Activated CD4-positive, alpha-beta T cell treated with anti-CD3 and anti-CD28 coated beads, Interleukin-2, amount 50 U/mL, for 24 hours (primary cell): ENCODE measurements around the gene GABARAPL1.

Experiments used
- DNase-seq, 2 donors: peaks; one replicate each; pipeline ENCODE4 v3.0.0-alpha.2; 2020; ENCODE audit warnings: low read depth in 1 of 2, low spot score in 1 of 2

Gene GABARAPL1

DNA sequence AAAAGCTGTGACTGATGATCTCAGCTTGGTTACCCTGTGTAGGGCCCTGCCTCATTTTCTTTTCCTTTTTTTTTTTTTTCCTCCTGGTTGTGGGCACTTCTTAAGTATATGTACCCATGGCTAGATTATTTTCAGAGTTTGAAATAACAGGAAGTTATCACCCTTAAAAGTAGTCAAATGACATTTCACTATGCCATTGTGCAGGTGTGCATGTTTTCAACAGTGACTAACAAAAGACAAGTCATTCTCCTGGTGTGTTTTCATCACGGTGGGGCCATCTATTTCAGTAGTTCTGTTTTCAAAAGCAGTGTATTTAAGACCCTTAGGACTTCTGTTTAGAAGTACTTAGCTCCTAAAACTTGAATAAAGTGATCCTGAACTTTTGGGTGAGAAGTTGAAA lies 15.0 kb downstream of the GABARAPL1 start:
- no peak for DNase-seq

DNA sequence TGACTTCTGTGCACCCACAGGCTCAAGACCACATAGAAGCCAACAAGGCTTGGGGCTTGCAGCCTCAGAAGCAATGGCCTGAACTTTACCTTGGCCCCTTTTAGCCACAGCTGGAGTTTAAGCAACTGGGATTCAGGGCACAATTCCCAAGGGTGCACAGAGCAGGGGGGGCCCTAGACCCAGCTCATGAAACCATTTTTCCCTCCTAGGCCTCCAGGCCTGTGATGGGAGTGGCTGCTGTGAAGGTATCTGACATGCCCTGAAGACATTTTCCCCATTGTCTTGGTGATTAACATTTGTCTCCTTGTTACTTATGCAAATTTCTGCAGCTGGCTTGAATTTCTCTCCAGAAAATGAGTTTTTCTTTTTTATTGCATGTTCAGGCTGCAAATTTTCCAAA lies 21.9 kb downstream of the GABARAPL1 start:
- DNase-seq: no peak

DNA sequence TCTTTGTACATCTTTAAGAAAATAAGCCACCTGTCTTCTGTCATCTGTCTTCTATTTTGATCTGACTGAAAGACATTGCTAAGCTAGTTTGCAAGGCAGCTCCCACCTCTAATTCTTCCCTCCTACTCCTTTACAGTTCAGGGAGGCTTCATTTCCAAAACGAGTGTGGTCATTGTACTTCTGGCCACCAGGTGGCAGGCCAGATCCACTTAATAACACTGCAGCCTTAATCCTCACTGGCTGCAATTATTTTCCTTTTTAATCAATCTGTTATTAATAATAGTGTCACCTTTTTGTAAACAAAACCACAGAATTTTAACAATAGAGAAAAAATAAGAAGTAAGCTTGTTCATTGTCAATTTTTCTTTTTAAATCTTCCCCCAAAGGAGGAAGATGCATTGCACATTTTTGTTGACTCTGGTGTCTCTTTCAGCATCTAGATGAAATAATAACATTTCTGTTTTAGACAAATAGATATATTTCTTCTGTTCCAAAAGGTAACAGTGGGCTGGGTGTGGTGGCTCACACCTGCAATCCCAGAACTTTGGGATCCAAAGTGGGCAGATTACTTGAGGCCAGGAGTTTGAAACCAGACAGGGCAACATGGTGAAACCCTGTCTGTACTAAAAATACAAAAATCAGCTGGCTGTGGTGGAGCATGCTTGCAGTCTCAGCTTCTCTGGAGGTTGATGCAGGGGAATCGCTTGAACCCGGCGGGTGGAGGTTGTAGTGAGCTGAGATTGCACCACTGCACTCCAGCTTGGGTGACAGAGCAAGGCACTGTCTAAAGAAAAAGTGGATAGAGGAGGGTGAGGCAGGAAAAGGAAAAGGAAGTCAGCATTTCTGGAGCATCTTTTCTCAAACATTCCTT lies 23.3 kb downstream of the GABARAPL1 start:
- peak in 1 of 2 donors; percentile 25 for DNase-seq

DNA sequence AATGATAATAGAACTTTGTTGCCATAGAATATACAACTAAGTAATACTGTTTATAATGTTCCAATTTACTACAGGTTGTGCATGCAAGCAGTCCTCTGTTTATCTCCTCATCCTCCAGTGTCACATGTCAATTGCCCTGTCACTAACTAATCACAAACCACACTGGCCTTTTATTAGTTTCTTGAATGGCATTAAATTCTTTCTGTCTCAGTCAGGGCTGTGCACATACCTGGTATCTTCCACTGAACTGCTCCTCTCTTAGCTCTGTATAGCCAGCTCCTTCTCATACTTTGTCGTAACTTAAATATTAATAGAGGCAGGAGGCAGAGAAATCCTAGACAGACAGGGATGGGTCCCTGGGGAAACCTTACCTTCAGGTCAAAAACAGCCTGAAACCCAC lies 24.0 kb downstream of the GABARAPL1 start:
- no peak for DNase-seq

DNA sequence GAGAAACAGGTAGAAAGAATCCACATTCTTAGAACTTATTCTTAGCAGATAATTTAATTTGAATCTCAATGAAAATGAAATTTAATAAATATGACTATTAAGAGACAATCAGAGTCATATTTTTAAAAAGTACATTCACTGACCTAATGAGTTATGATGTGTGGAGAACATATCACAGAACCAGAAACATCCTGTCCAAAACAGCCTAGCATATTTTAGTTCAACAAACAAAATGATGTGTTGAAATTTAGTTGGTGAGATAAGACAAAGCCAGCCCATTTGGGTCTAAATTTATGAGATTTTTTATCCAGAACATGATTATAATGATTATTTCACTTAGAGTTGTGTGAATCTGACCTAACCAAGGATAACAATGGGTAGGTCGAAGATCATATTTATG lies 25.8 kb downstream of the GABARAPL1 start:
- no peak for DNase-seq

DNA sequence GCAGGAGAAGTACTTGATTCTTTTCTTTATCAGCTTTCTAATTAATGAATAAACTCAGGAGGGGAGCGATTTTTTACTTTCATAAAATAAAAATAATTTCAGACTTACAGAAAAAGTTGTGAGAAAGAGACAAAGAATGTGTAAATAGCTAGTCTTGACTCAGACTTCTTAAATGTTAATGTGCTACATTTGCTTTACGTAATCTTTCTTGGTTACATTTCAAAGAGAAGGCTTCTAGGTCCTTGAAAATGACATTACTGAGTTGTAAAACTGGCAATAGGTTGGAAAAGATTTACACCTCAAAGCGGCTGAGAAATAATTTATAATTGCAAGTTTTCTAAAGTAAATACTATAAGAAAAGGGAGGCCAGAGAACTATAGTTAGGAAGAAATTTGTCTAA lies 28.6 kb downstream of the GABARAPL1 start:
- no peak for DNase-seq

DNA sequence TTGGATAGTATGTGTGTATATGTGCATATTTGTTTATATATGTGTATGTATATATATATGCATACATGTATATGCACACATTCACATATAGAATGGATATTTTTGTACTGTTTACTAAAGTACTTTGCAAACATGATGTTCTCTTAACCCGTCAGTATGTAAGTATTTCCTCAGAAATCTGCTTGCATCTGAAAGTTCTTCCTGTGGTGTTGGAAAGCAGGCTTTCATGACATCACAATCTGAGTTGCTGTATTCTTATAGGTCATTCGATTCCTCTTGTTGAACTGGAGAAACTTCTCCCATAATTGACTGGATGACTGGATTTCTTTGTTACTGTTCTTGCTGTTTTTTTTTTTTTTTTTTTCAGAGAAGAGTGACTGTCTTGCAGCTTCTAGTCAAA lies 29.1 kb downstream of the GABARAPL1 start:
- no peak for DNase-seq

DNA sequence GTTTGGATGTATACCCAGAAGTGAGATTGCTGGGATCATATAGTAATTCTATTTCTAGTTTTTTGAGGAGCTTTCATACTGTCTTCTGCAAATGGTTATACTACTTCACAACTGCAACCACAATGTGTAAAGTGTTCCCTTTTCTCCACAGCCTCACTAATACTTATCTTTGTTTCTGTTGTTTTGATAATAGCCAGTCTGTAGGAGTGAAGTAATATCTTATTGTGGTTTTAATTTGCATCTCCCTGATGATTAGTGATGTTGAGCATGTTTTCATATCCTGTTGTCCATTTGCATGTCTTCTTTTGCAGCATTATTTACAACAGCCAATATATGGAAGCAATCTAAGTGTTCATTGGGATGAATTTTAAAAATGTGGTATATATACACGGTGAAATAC lies 29.9 kb downstream of the GABARAPL1 start:
- no peak for DNase-seq

DNA sequence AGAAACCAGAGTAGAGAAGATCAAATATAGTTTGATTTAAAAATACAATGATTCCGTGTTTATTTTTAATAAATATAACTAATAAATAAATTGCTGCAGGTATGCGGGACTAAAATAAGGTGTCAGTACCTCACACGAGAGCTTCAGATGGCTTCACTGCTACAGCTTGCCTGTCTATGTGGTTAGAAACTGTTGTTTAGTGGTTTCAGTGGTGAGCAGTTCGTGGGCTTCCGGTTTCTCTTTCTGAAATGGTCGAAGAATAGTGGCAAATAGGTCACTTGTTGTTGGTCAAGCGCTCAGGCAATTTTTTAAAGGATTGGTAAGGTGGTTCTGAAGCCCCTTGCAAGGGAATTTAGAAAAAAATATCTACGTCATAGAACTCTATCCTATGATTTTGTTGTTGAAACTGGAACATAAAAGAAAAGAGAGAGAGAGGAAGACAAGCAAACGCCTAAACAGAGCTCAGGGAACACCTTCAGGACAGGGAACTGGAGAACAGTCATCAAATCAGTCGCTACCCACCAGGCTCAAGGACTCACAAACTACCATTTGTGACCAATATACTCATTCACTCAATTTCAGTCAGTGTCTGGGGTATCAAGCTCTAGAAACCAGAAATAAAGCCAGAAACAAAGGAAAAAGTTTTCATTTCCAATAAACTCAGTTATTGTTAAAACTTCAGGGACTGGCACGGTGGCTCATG lies 31.3 kb downstream of the GABARAPL1 start:
- DNase-seq: no peak

DNA sequence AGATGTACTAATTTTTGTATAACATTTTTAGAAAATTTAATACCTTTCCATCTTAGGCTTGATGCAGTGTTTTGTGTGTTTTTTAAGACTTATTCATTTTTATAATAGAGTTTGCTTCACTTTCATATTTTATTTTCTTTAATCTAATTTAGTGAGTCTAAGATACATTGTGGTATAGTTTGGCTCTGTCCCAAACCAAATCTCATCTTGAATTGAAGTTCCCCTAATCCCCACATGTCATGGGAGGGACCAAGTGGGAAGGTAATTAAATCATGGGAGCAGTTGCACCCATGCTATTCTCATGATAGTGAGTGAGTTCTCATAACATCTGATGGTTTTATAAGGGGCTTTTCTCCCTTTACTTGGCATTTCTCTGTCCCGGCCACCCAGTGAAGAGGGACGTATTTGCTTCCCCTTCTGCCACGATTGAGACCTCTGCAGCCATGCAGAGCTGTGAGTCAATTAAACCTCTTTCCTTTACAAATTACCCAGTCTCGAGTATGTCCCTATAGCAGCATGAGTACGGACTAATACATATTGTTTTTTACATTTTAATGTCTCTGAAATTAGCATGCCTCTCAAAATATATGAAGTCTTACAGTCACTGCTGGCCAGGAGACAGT lies 34.9 kb downstream of the GABARAPL1 start:
- DNase-seq: no peak

DNA sequence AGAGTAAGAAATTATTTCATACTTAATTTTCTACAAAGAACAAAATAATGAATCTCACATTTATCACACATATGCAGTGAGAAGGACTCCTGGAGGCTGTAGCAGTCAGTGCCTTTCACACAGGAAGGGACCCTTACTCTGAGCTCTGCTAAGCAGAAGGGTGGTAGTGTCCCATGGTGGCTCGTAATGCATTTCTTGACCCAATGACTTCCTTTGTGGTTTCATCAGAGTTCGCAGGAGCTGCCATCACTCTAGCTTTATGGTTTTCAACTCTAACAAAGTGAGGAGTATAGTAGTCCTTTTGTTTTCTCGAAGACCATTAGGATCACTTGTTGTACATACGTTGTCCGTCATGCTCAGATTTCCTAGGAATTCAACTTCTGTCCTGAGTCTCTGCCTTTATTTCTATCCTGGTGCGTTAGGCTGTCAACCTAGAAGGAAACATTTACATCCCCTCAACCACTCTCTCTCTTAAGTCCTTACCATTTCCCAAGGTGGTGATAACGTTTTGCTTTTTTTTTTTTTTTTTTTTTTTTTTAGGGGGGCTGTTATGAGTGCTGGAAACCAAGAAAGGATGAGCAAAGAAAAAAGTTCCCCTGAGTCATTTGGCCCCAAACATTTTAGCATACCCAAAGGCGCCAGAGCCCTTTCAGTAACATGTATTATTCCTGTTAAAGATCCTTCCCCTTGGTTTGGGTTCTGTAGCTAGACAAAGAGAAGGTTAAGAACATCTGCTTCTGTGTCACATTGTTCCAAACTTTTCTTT lies 37.2 kb downstream of the GABARAPL1 start:
- DNase-seq: no peak

DNA sequence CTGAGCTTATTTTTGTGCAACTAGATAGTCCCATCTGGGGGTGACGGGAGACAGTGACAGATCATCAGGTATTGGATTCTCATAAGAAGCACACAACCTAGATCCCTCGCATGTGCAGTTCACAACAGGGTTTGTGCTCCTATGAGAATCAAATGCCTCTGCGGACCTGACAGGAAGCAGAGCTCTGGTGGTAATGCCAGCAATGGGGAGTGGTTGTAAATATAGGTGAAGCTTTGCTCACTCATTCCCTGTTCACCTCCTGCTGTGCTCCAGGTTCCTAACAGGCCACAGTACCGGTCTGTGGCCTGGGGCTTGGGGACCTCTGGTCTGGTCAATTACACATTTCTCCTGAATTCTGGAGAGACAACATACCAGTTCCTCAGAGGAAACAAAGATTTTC lies 39.0 kb downstream of the GABARAPL1 start:
- no peak for DNase-seq

DNA sequence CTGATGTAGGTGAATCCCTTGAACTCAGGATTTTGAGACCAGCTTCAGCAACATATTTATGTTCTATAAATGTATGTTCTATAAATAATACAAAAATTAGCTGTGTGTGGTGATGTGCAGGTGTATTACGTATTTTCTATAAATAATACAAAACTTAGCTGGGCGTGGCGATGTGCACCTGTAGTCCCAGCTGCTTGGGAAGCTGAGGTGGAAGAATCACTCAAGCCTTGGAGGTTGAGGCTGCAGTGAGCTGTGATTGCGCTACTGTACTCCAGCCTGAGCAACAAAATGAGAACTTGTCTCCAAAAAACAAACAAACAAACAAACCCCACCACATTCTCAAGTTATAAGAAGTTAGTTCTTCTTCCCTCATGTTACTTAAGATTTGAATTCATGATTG lies 39.5 kb downstream of the GABARAPL1 start:
- no peak for DNase-seq

DNA sequence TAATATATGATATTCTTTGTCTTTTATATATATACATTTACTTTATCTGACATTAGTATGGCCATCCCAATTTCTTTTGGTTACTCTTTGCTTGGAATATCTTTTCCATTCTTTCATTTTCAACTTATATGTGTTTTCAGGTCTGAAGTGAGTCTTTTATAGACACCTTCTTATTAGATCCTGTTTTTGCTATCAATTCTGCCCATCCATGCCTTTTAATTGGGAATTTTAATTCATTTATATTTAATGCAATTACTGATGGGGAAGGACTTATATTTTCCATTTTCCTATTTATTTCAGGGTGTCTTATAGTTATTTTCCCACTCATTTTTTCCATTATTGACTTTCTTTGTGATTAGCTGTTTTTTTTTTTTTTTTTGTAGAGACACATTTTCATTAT lies 43.4 kb downstream of the GABARAPL1 start:
- DNase-seq: no peak

DNA sequence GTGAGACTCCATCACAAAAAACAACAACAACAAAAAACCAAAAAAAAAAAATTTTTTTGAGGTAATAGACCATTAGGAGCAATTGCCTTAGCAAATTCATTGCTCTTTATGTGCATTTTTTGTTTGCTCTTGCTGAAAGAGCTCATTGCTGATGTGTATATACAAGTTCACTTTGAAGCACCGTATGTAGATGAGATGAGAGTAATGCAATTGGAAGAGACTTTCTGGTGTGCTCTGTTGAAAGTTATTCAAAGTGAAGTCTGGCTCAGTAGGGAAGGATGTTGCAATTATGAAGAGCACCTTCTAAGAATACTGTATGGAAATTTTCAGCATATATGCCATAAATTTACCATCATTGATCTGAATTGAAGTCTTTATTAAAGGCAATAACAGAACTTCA lies 48.2 kb downstream of the GABARAPL1 start:
- DNase-seq: no peak

DNA sequence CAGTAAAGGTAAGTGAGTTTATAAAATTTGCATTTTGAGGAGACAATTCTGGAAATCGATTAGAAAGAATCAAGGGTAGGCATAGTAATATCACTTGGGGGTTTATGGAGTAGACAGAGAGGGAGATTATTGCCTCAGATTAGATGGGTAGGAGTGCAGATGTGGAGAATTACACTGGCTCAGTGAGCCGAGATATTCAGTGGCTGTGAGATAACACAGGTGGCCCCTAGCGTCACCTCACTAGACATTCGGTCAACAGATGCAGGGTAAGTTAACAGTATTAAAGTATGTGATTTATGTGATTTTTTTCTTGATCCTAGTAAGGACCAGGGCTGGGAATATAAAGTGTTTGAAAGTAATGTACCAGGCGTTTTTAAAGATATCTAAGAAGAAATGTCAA lies 55.4 kb downstream of the GABARAPL1 start:
- DNase-seq: no peak

DNA sequence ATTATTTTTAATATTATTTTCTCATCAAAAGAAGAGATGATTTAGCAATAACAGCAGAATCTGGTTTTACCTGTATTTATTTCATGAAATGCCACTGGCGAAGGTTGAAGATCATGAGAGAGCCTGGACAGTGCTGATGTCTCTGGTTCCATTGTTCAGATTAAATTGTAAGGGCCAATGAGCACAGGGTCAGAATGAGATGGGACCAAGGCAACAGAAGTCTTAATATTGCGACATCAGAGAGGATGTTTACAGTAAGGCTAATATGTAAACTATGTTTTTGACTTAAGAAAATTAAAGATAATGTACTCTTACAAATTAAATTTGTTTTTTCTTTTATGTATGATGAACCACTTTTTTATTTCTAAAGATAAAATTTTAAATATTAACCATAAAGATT lies 59.8 kb downstream of the GABARAPL1 start:
- DNase-seq: no peak
